ENCODE data around the gene POU4F2. TPM values are rescaled to one million over a fixed set of nuclear protein-coding genes. Genes with fewer than 3 reads are reported as not detected.

POU4F2 gene
- total RNA-seq, 1 experiment from 2014 or later = not detected

GRCh38 chr4:146641762-146642161 is 3.1 kb downstream of the POU4F2 start:
- Mint-ChIP-seq H3K27ac (no peak overlapping the region), H3K36me3 (no peaks in the 10 kb centered on the region), H3K9me3 (no peaks in the 10 kb centered on the region), H3K4me1 (peaks cover 35% of the 10 kb centered on the region), H3K27me3 (ENCODE audit: low read depth) (peaks cover 100% of the 10 kb centered on the region), H3K4me3 (peak overlapping the region; percentile 48)
- ATAC-seq (no peak), DNase-seq (ENCODE audit: low spot score) (no peak)
- TF ChIP-seq ZNF263 (CRISPR knock-in tag; IDR thresholded peaks at IDR 0.05; ENCODE audit: low read depth) (no peak), FOXP4 (CRISPR knock-in tag; IDR thresholded peaks at IDR 0.05) (no peak), KAT7 (CRISPR knock-in tag; IDR thresholded peaks at IDR 0.05; ENCODE audit: borderline replicate concordance) (no peak), CBFB (CRISPR knock-in tag; IDR thresholded peaks at IDR 0.05; ENCODE audit: low read depth) (no peak), USF1 (CRISPR knock-in tag; IDR thresholded peaks at IDR 0.05) (no peak), ZSCAN18 (CRISPR knock-in tag; IDR thresholded peaks at IDR 0.05) (no peak), NR1H2 (CRISPR knock-in tag; IDR thresholded peaks at IDR 0.05) (no peak), ZNF532 (CRISPR knock-in tag; IDR thresholded peaks at IDR 0.05; ENCODE audit: borderline replicate concordance) (no peak), JUN (CRISPR knock-in tag; IDR thresholded peaks at IDR 0.05) (no peak), ZNF232 (CRISPR knock-in tag; IDR thresholded peaks at IDR 0.05) (no peak), ZNF671 (CRISPR knock-in tag; IDR thresholded peaks at IDR 0.05) (no peak), GRHL2 (CRISPR knock-in tag; IDR thresholded peaks at IDR 0.05; ENCODE audit: insufficient replicate concordance, severe bottlenecking) (no peak), TCF7 (CRISPR knock-in tag; IDR thresholded peaks at IDR 0.05; ENCODE audit: low read depth) (no peak), RELA (CRISPR knock-in tag; IDR thresholded peaks at IDR 0.05; ENCODE audit: borderline replicate concordance) (no peak), FOXK1 (CRISPR knock-in tag; IDR thresholded peaks at IDR 0.05) (no peak), E2F5 (CRISPR knock-in tag; IDR thresholded peaks at IDR 0.05) (no peak), ZBTB21 (CRISPR knock-in tag; IDR thresholded peaks at IDR 0.05; ENCODE audit: borderline replicate concordance) (no peak), FOXP1 (CRISPR knock-in tag; IDR thresholded peaks at IDR 0.05; ENCODE audit: borderline replicate concordance) (no peak), HMGA2 (CRISPR knock-in tag; IDR thresholded peaks at IDR 0.05) (no peak), STAT6 (CRISPR knock-in tag; conservative IDR thresholded peaks at IDR 0.05; ENCODE audit: low read depth) (no peak)
- CTCF ChIA-PET = no interaction called here
- POLR2A ChIA-PET = no interaction called here
